SK-N-SH treated with all-trans-retinoic acid at 6 μM for 48 hours (cell line): Measurements from ENCODE around the gene UNC45B.

Source experiments
- ZC3H10 ChIP-seq: fragments of 250-450 bp; sonication (Bioruptor Pico); IDR thresholded peaks from 2 replicates; pipeline ENCODE4 v1.5.1; 2021; ENCODE audit warnings: mild to moderate bottlenecking, moderate library complexity
- ZFP30 ChIP-seq: fragments of 450-650 bp; formaldehyde crosslinking; IDR thresholded peaks from 2 replicates; pipeline ENCODE4 v1.5.0; 2022; ENCODE audit warnings: mild to moderate bottlenecking, moderate library complexity

- no peak for TF ChIP-seq ZFP30 (CRISPR knock-in tag)
- no peak for TF ChIP-seq ZC3H10
Observed at GRCh38 chr17:35138218-35138617, 9.4 kb upstream of the UNC45B start.
